SK-N-SH (cell line): ENCODE results near the gene RASSF4. TPM values are rescaled to one million over a fixed set of nuclear protein-coding genes. Genes with fewer than 3 reads are reported as not detected.
A peak's percentile ranks its signal among the peaks of the same experiment; 100 is the strongest.

Source experiments
- CTCF ChIA-PET: fragments of 300-600, 350-600 bp; formaldehyde crosslinking; extraction: SDS; loops from one replicate; lab custom pipeline; 2021; lab: Yijun Ruan, JAX
- POLR2A ChIA-PET: fragments of 350-600 bp; sonication (Branson Sonifier 250); formaldehyde crosslinking; extraction: SDS; loops from one replicate; lab custom pipeline; 2020; ENCODE audit warnings: antibody characterized with exemption, inconsistent platforms; lab: Yijun Ruan, JAX
- DNase-seq: peaks from one replicate; pipeline ENCODE4 v3.0.0; 2012
- H2AFZ ChIP-seq: fragments of 200-600 bp; sonication (generic); 2 replicates; pipeline ENCODE4 v1.8.1; 2016; ENCODE audit warnings: antibody characterized with exemption, mild to moderate bottlenecking, low read depth
- H3F3A ChIP-seq: fragments of 200-600 bp; sonication (generic); replicated peaks from 2 replicates; pipeline ENCODE3; 2016; ENCODE audit warnings: antibody characterized with exemption, mild to moderate bottlenecking; ENCODE audit not compliant: insufficient read depth
- H3K27ac ChIP-seq, 2 experiments: fragments of 200-500 bp in 1 of 2; fragments of 200-600 bp in 1 of 2; sonication (Bioruptor generic) in 1 of 2; sonication (generic), shearing (Covaris generic) in 1 of 2; 2 replicates each; pipeline versions ENCODE4 v1.5.1 to v1.6.1; 2014 to 2016; ENCODE audit warnings: low read depth in 2 of 2, inconsistent platforms in 1 of 2, low read length in 1 of 2, mild to moderate bottlenecking in 1 of 2, mixed read lengths in 1 of 2
- H3K27me3 ChIP-seq: fragments of 200-600 bp; sonication (generic), shearing (Covaris generic); 2 replicates; pipeline ENCODE4 v1.6.1; 2016; ENCODE audit warnings: mixed run types; ENCODE audit not compliant: insufficient read depth
- H3K36me3 ChIP-seq, 2 experiments: fragments of 200-500 bp in 1 of 2; fragments of 200-600 bp in 1 of 2; sonication (Bioruptor generic) in 1 of 2; sonication (generic) in 1 of 2; replicated peaks in 1 of 2; 2 replicates each; pipeline versions ENCODE3 to v1.5.1; 2014 to 2016; ENCODE audit warnings: low read length in 1 of 2, mild to moderate bottlenecking in 1 of 2; ENCODE audit not compliant: insufficient read depth in 2 of 2, control insufficient read depth in 1 of 2
- H3K4me1 ChIP-seq, 2 experiments: fragments of 200-500 bp in 1 of 2; fragments of 200-600 bp in 1 of 2; sonication (Bioruptor generic) in 1 of 2; sonication (generic), shearing (Covaris generic) in 1 of 2; 2 replicates each; pipeline versions ENCODE4 v1.5.1 to v1.6.1; 2014 to 2016; ENCODE audit warnings: low read depth in 1 of 2, low read length in 1 of 2, mixed run types in 1 of 2; ENCODE audit not compliant: insufficient read depth in 2 of 2, control insufficient read depth in 1 of 2
- H3K4me2 ChIP-seq: fragments of 200-600 bp; sonication (generic), shearing (Covaris generic); 2 replicates; pipeline ENCODE4 v1.6.1; 2017; ENCODE audit warnings: mixed run types
- H3K4me3 ChIP-seq, 2 experiments: fragments of 200-500 bp in 1 of 2; fragments of 200-600 bp in 1 of 2; sonication (Bioruptor generic) in 1 of 2; sonication (generic), shearing (Covaris generic) in 1 of 2; 2 replicates each; pipeline versions ENCODE4 v1.5.1 to v1.8.1; 2014 to 2016; ENCODE audit warnings: low read depth in 2 of 2, inconsistent platforms in 1 of 2, low read length in 1 of 2, mild to moderate bottlenecking in 1 of 2, mixed read lengths in 1 of 2, moderate library complexity in 1 of 2
- H3K79me2 ChIP-seq: fragments of 200-600 bp; sonication (generic); 2 replicates; pipeline ENCODE4 v1.8.1; 2017; ENCODE audit warnings: mild to moderate bottlenecking; ENCODE audit not compliant: insufficient read depth
- H3K9ac ChIP-seq: fragments of 200-600 bp; sonication (generic); 2 replicates; pipeline ENCODE4 v1.6.1; 2017; ENCODE audit warnings: mixed run types
- H3K9me2 ChIP-seq: fragments of 200-600 bp; sonication (generic); 2 replicates; pipeline ENCODE4 v1.6.1; 2017; ENCODE audit warnings: mixed run types
- H3K9me3 ChIP-seq: fragments of 200-600 bp; sonication (generic); 2 replicates; pipeline ENCODE4 v1.6.1; 2017; ENCODE audit warnings: mixed run types, mild to moderate bottlenecking, moderate library complexity
- H4K20me1 ChIP-seq: fragments of 200-600 bp; sonication (generic); 2 replicates; pipeline ENCODE4 v1.6.1; 2017; ENCODE audit warnings: mild to moderate bottlenecking, mixed run types; ENCODE audit not compliant: insufficient read depth
- CHD2 ChIP-seq: fragments of 150-350 bp; IDR thresholded peaks from 2 replicates; pipeline ENCODE4 v1.6.1; 2018; ENCODE audit warnings: low read length; ENCODE audit not compliant: partially characterized antibody
- EP300 ChIP-seq, 2 experiments: IDR thresholded peaks; 2 replicates each; pipeline versions ENCODE4 v1.4.0 to v1.6.1; 2012; ENCODE audit warnings: borderline replicate concordance in 1 of 2, low read depth in 1 of 2, low read length in 1 of 2
- GABPA ChIP-seq: IDR thresholded peaks from 2 replicates; pipeline ENCODE4 v1.4.0; 2012; ENCODE audit warnings: low read depth, mild to moderate bottlenecking
- MAX ChIP-seq: IDR thresholded peaks from 2 replicates; pipeline ENCODE4 v1.4.0; 2012; ENCODE audit warnings: low read depth
- RCOR1 ChIP-seq: fragments of 150-350 bp; IDR thresholded peaks from 2 replicates; pipeline ENCODE4 v1.6.1; 2017; ENCODE audit warnings: antibody characterized with exemption, low read length
- RFX5 ChIP-seq: IDR thresholded peaks from 2 replicates; pipeline ENCODE4 v1.6.1; 2012; ENCODE audit warnings: mild to moderate bottlenecking, improper control_type of control experiment, low read length
- SMC3 ChIP-seq: IDR thresholded peaks from 2 replicates; pipeline ENCODE4 v1.6.1; 2012; ENCODE audit warnings: low read depth, low read length, improper control_type of control experiment
- TCF12 ChIP-seq: IDR thresholded peaks from 2 replicates; pipeline ENCODE4 v1.4.0; 2012
- TEAD4 ChIP-seq: IDR thresholded peaks from 2 replicates; pipeline ENCODE4 v1.4.0; 2012; ENCODE audit warnings: mild to moderate bottlenecking, borderline replicate concordance; ENCODE audit not compliant: insufficient read depth
- YY1 ChIP-seq: IDR thresholded peaks from 2 replicates; pipeline ENCODE4 v1.4.0; 2012; ENCODE audit warnings: low read depth, mild to moderate bottlenecking
- WGBS: methylation state at CpG from one replicate; pipeline ENCODE4 v1.1.6; 2017; ENCODE audit warnings: low lambda C conversion rate; 5-methylcytosine and 5-hydroxymethylcytosine counted together
- polyA plus RNA-seq, 3 experiments: library from polyadenylated mRNA; depleted of rRNA; stranded (reverse); fragments of >200 nt; gene quantifications; 2 replicates each; pipeline ENCODE4 v1.2.3, GENCODE V29; 2012
- TF ChIP-seq, protein P1 (sequence below): IDR thresholded peaks from 2 replicates; pipeline ENCODE4 v1.4.0; 2012; ENCODE audit warnings: low read depth, borderline replicate concordance
- TF ChIP-seq, protein P2 (sequence below): fragments of 150-350 bp; IDR thresholded peaks from 2 replicates; pipeline ENCODE4 v1.6.1; 2017; ENCODE audit warnings: antibody characterized with exemption, low read length, low read depth, borderline replicate concordance

Gene RASSF4
- polyA plus RNA-seq, 1 of the 3 experiments (the other 2 are of a cell fraction), result 11.0 TPM

DNA sequence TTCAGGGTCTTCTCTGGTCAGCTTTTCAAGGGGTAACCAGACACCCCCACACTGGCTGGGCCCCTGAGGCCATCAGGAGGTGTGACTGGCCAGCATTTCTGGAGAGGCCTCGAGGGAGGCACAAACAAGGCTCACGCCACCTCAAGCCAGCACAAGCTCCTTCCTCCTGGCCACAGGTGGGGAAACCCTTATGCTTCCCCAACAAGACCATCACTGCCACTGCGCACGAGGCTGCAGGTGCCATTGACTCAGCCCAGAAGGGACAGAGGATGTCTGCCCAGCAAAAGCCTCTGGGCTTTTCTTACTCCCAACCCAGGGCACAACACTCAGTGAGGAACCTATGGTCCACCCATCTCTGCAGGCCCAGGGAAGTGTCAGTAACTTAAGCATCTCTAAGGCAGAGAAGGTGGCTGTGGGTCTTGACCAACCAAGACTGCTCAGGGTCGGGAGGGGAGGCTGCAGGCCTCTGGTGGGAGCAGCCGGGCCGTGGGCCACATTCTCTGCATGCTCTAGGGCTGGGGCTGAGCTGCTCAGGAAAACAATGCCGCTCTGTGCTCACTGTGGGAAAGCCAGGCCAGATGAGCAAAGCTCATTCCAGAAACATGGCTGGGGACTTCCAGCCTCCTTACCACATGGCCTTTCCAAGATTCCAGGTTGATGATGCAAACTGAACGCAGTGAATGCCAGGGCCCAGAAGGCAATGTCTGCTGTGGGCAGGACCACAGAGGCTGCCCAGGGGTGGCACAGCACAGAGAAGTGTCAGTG is 24.2 kb upstream of the RASSF4 start:
- Histone ChIP-seq H4K20me1 (no peaks in the 10 kb centered on the region), H3K4me1 (peaks cover 0 to 10% of the 10 kb centered on the region in 2 experiments; a peak in 2 of 4 replicates), H3F3A (no peaks in the 10 kb centered on the region), H3K9me3 (no peaks in the 10 kb centered on the region), H2AFZ (no peak overlapping the region; the same call in 1 of the 2 replicates), H3K36me3 (no peaks in the 10 kb centered on the region), H3K27me3 (no peaks in the 10 kb centered on the region), H3K79me2 (no peaks in the 10 kb centered on the region), H3K9ac (no peak overlapping the region), H3K9me2 (no peaks in the 10 kb centered on the region), H3K4me2 (no peak overlapping the region; the same call in 1 of the 2 replicates), H3K4me3 (no peak overlapping the region), H3K27ac (peak overlapping the region in 1 of 2 experiments; percentile 57; a peak in 2 of 4 replicates)
- TF ChIP-seq EP300 (IDR thresholded peaks at IDR 0.05; ENCODE audit: borderline replicate concordance in 1 of 2, low read depth in 1 of 2, low read length in 1 of 2) (0 out of 4 replicates have a peak, but pooled peaks of 1 of the 2 experiments have one; percentile 28), MAX (peak; percentile 93), TCF12 (peak; percentile 73), YY1 (0 out of 2 replicates have a peak, but pooled peaks have one; percentile 54), GABPA (no peak), TEAD4 (peak; percentile 58)
- TF ChIP-seq, protein P1, sequence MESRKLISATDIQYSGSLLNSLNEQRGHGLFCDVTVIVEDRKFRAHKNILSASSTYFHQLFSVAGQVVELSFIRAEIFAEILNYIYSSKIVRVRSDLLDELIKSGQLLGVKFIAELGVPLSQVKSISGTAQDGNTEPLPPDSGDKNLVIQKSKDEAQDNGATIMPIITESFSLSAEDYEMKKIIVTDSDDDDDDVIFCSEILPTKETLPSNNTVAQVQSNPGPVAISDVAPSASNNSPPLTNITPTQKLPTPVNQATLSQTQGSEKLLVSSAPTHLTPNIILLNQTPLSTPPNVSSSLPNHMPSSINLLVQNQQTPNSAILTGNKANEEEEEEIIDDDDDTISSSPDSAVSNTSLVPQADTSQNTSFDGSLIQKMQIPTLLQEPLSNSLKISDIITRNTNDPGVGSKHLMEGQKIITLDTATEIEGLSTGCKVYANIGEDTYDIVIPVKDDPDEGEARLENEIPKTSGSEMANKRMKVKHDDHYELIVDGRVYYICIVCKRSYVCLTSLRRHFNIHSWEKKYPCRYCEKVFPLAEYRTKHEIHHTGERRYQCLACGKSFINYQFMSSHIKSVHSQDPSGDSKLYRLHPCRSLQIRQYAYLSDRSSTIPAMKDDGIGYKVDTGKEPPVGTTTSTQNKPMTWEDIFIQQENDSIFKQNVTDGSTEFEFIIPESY, result no peak
- no peak for DNase-seq
- 42% methylated on average over 8 of the region's 9 CpGs for WGBS
- ChIA-PET POLR2A (no interaction called here), CTCF (interaction anchor here (0.9 to 8.5 kb wide), 4 partner anchors 10 to 73 kb away, joined by 3 to 121 read pairs (median 42); partner anchors contain the start of gene DEPP1)

- H3F3A ChIP-seq, result no peaks in the 10 kb centered on the region
- no peak for TF ChIP-seq RCOR1
- TF ChIP-seq RFX5, result no peak
- no peak for TF ChIP-seq CHD2
- no peak for TF ChIP-seq SMC3
- no peak for TF ChIP-seq MAX
- TF ChIP-seq, protein P2, sequence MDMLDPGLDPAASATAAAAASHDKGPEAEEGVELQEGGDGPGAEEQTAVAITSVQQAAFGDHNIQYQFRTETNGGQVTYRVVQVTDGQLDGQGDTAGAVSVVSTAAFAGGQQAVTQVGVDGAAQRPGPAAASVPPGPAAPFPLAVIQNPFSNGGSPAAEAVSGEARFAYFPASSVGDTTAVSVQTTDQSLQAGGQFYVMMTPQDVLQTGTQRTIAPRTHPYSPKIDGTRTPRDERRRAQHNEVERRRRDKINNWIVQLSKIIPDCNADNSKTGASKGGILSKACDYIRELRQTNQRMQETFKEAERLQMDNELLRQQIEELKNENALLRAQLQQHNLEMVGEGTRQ, result no peak
- H3K9ac ChIP-seq, result no peak overlapping the region
- H3K36me3 ChIP-seq, result no peaks in the 10 kb centered on the region
- H3K27me3 ChIP-seq, result no peaks in the 10 kb centered on the region
- H3K9me3 ChIP-seq, result no peaks in the 10 kb centered on the region
- no peaks in the 10 kb centered on the region for H3K9me2 ChIP-seq
- no peak overlapping the region for H3K4me3 ChIP-seq
- peaks cover 0 to 10% of the 10 kb centered on the region in 2 experiments; a peak in 2 of 4 replicates for H3K4me1 ChIP-seq
- ChIA-PET POLR2A (no interaction called here), CTCF (interaction anchor here (1.9 to 8.5 kb wide), 3 partner anchors 11 to 42 kb away, joined by 4 to 121 read pairs (median 81); partner anchors contain the start of gene DEPP1)
- no peaks in the 10 kb centered on the region for H4K20me1 ChIP-seq
- WGBS, result 37% methylated on average over 3 of the region's 3 CpGs
- no peaks in the 10 kb centered on the region for H3K79me2 ChIP-seq
- H2AFZ ChIP-seq, result no peak overlapping the region; the same call in 1 of the 2 replicates
- DNase-seq, result no peak
- peak overlapping the region in 1 of 2 experiments; percentile 57; a peak in 2 of 4 replicates for H3K27ac ChIP-seq
- no peak overlapping the region; the same call in 1 of the 2 replicates for H3K4me2 ChIP-seq
Measured at GRCh38 chr10:44935966-44936295, 23.7 kb upstream of the RASSF4 start.
